Mammary epithelial cell (primary cell): Measurements from ENCODE around the gene KRT7.

Experiments
- EZH2 ChIP-seq: IDR thresholded peaks from 2 replicates; pipeline ENCODE4 v1.6.1; 2012; ENCODE audit warnings: low read length, inconsistent platforms, borderline replicate concordance
- TF ChIP-seq, protein P1 (sequence below), 2 donors: IDR thresholded peaks in 1 of 2; conservative IDR thresholded peaks in 1 of 2; 2 replicates each; pipeline ENCODE4 v1.5.1; 2011 to 2012; ENCODE audit warnings: inconsistent platforms in 2 of 2, low read length in 2 of 2, mild to moderate bottlenecking in 2 of 2, control low read depth in 1 of 2, low read depth in 1 of 2; ENCODE audit not compliant: insufficient read depth in 1 of 2; ENCODE audit errors: extremely low read depth in 1 of 2

DNA sequence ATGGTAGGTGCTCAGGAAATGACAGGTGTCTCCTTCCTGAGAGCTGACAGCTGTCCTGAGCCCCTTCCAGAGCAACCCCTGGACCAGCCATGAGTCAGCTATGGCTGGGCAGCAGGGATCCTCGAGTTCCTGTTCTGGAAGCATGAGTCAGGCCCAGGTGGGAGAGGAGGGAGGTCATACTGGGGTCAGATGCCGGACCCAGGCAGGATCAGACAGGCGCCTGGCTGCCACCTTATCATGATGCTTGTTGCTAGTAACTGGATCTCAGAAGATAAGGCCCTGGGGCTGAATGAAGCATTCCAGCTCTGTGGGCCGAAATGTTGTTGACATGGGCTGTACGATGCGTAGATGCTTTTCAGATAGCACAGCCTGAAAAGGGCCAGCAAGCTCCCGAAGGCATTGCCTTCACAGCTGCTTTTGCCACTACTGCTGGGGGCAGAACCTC is 17.4 kb upstream of the KRT7 start:
- TF ChIP-seq, protein P1, sequence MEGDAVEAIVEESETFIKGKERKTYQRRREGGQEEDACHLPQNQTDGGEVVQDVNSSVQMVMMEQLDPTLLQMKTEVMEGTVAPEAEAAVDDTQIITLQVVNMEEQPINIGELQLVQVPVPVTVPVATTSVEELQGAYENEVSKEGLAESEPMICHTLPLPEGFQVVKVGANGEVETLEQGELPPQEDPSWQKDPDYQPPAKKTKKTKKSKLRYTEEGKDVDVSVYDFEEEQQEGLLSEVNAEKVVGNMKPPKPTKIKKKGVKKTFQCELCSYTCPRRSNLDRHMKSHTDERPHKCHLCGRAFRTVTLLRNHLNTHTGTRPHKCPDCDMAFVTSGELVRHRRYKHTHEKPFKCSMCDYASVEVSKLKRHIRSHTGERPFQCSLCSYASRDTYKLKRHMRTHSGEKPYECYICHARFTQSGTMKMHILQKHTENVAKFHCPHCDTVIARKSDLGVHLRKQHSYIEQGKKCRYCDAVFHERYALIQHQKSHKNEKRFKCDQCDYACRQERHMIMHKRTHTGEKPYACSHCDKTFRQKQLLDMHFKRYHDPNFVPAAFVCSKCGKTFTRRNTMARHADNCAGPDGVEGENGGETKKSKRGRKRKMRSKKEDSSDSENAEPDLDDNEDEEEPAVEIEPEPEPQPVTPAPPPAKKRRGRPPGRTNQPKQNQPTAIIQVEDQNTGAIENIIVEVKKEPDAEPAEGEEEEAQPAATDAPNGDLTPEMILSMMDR (conservative IDR thresholded peaks at IDR 0.05 in 1 of 2, IDR thresholded peaks at IDR 0.05 in 1 of 2; ENCODE audit: extremely low read depth in 1 of 2, insufficient read depth in 1 of 2, low read depth in 1 of 2, low read length in 2 of 2): no peak
- no peak for TF ChIP-seq EZH2
